HepG2 (cell line): ENCODE results near the gene TLE1. TPM values are rescaled to one million over a fixed set of nuclear protein-coding genes. Genes with fewer than 3 reads are reported as not detected.

Experiments used
- ATAC-seq: fragments of 200-7000 bp; cut with Tn5 transposase; 3 replicates; pipeline ENCODE4 v1.9.1; 2020; ENCODE audit warnings: mild to moderate bottlenecking, moderate library complexity
- BruUV-seq: library from RNA; stranded (reverse); fragments of 400-500 nt; replicated peaks from 2 replicates; lab custom pipeline; 2021; lab: Mats Ljungman, UMichigan
- CTCF ChIA-PET: fragments of 300-600 bp; formaldehyde crosslinking; extraction: SDS; loops from one replicate; lab custom pipeline; 2021; ENCODE audit warnings: low total read pairs, inconsistent platforms, low intra/inter-chr PET ratio; lab: Yijun Ruan, JAX
- POLR2A ChIA-PET: fragments of 350-600 bp; sonication (Branson Sonifier 250); formaldehyde crosslinking; loops from one replicate; lab custom pipeline; 2020; ENCODE audit warnings: antibody characterized with exemption, inconsistent platforms; lab: Yijun Ruan, JAX
- DNase-seq: peaks from one replicate; pipeline ENCODE4 v3.0.0-alpha.2; 2015; ENCODE audit warnings: low spot score
- FAIRE-seq: peaks from 3 replicates; lab custom pipeline; 2011; peaks lifted over from hg19 to GRCh38; lab: Jason Lieb, UNC
- H2AFZ ChIP-seq: one replicate; pipeline ENCODE4 v1.6.1; 2011; ENCODE audit warnings: low read length, inconsistent platforms
- H3K27ac ChIP-seq: fragments of 300-600 bp; 3 replicates; pipeline ENCODE4 v1.8.0; 2011; ENCODE audit warnings: mixed run types, mild to moderate bottlenecking, mixed read lengths, low read length, inconsistent platforms; ENCODE audit not compliant: insufficient read depth; ENCODE audit errors: extremely low read length
- H3K27me3 ChIP-seq, 2 experiments: fragments of 200-600 bp in 1 of 2; 2 replicates in 1 of 2; 3 replicates in 1 of 2; pipeline versions ENCODE4 v1.6.0 to v1.8.0; 2011; ENCODE audit warnings: low read length in 2 of 2, mild to moderate bottlenecking in 2 of 2, moderate library complexity in 2 of 2, inconsistent platforms in 1 of 2; ENCODE audit not compliant: insufficient read depth in 2 of 2, control insufficient read depth in 1 of 2
- H3K36me3 ChIP-seq, 2 experiments: fragments of 200-600 bp in 1 of 2; replicated peaks in 1 of 2; 2 replicates in 1 of 2; 3 replicates in 1 of 2; pipeline versions ENCODE4 v1.5.1 to v1.8.0; 2011; ENCODE audit warnings: low read length in 2 of 2, inconsistent platforms in 1 of 2; ENCODE audit not compliant: insufficient read depth in 2 of 2, control insufficient read depth in 1 of 2
- H3K4me1 ChIP-seq: 2 replicates; pipeline ENCODE4 v1.5.1; 2012; ENCODE audit warnings: low read length, inconsistent platforms; ENCODE audit not compliant: insufficient read depth
- H3K4me2 ChIP-seq: 2 replicates; pipeline ENCODE4 v1.6.0; 2011; ENCODE audit warnings: low read depth, low read length, inconsistent platforms
- H3K4me3 ChIP-seq, 3 experiments: fragments of 200-600 bp in 1 of 3; sonication (generic), shearing (Covaris generic) in 1 of 3; replicated peaks in 1 of 3; 2 replicates each; pipeline ENCODE4 v1.5.1; 2011 to 2016; ENCODE audit warnings: low read length in 3 of 3, inconsistent platforms in 2 of 3, low read depth in 2 of 3, mild to moderate bottlenecking in 2 of 3, control low read depth in 1 of 3, mixed read lengths in 1 of 3; ENCODE audit not compliant: insufficient read depth in 1 of 3
- H3K79me2 ChIP-seq: one replicate; pipeline ENCODE4 v1.6.1; 2011; ENCODE audit warnings: low read length, inconsistent platforms; ENCODE audit not compliant: insufficient read depth
- H3K9ac ChIP-seq: 2 replicates; pipeline ENCODE4 v1.6.0; 2011; ENCODE audit warnings: mild to moderate bottlenecking, low read depth, low read length, inconsistent platforms; ENCODE audit not compliant: insufficient read depth
- H3K9me3 ChIP-seq: 2 replicates; pipeline ENCODE4 v1.5.1; 2012; ENCODE audit warnings: mild to moderate bottlenecking, low read length
- H4K20me1 ChIP-seq: 2 replicates; pipeline ENCODE4 v1.6.0; 2011; ENCODE audit warnings: inconsistent platforms, mild to moderate bottlenecking, low read length, moderate library complexity; ENCODE audit not compliant: insufficient read depth
- EED ChIP-seq: sonication (generic); formaldehyde crosslinking; IDR thresholded peaks from 2 replicates; pipeline ENCODE4 v1.5.0; 2020; ENCODE audit warnings: mild to moderate bottlenecking, missing genetic modification reagents
- IKZF1 ChIP-seq: fragments of 450-650 bp; IDR thresholded peaks from 2 replicates; pipeline ENCODE4 v1.7.1; 2016
- KLF13 ChIP-seq: sonication (generic); formaldehyde crosslinking; IDR thresholded peaks from 2 replicates; pipeline ENCODE4 v1.4.0; 2020; ENCODE audit warnings: mild to moderate bottlenecking, missing genetic modification reagents
- LCORL ChIP-seq, 2 experiments: fragments of 450-650 bp in 1 of 2; sonication (generic) in 1 of 2; formaldehyde crosslinking in 1 of 2; IDR thresholded peaks; 2 replicates each; pipeline versions ENCODE4 v1.5.0 to v1.6.1; 2017 to 2020; ENCODE audit warnings: antibody characterized with exemption in 1 of 2, missing genetic modification reagents in 1 of 2
- NFKBIZ ChIP-seq: IDR thresholded peaks from 2 replicates; pipeline ENCODE4 v1.6.1; 2018; ENCODE audit warnings: missing genetic modification reagents, missing compliant biosample characterization
- PAF1 ChIP-seq: IDR thresholded peaks from 2 replicates; pipeline ENCODE4 v1.6.1; 2016; ENCODE audit warnings: missing genetic modification reagents, missing compliant biosample characterization
- PRDM4 ChIP-seq: sonication (generic); formaldehyde crosslinking; IDR thresholded peaks from 2 replicates; pipeline ENCODE4 v1.9.0; 2021; ENCODE audit warnings: missing genetic modification reagents, borderline replicate concordance
- SALL1 ChIP-seq: sonication (generic); formaldehyde crosslinking; IDR thresholded peaks from 2 replicates; pipeline ENCODE4 v1.8.0; 2022; ENCODE audit warnings: mild to moderate bottlenecking, missing genetic modification reagents
- SMAD9 ChIP-seq: sonication (generic); formaldehyde crosslinking; IDR thresholded peaks from 2 replicates; pipeline ENCODE4 v1.5.1; 2020; ENCODE audit warnings: mild to moderate bottlenecking, missing genetic modification reagents
- SOX5 ChIP-seq: IDR thresholded peaks from 2 replicates; pipeline ENCODE4 v1.6.1; 2016; ENCODE audit warnings: borderline replicate concordance
- THYN1 ChIP-seq: sonication (generic); formaldehyde crosslinking; IDR thresholded peaks from 2 replicates; pipeline ENCODE4 v1.8.1; 2023; ENCODE audit warnings: low read depth, mild to moderate bottlenecking, moderate library complexity, missing genetic modification reagents, borderline replicate concordance
- ZBTB20 ChIP-seq: sonication (generic); formaldehyde crosslinking; IDR thresholded peaks from 2 replicates; pipeline ENCODE4 v1.8.1; 2023; ENCODE audit warnings: missing genetic modification reagents, low read depth, mild to moderate bottlenecking, borderline replicate concordance
- ZNF556 ChIP-seq: sonication (generic); formaldehyde crosslinking; IDR thresholded peaks from 2 replicates; pipeline ENCODE4 v1.4.0; 2020; ENCODE audit warnings: mild to moderate bottlenecking, missing genetic modification reagents, borderline replicate concordance
- ZNF614 ChIP-seq: IDR thresholded peaks from 2 replicates; pipeline ENCODE4 v1.6.1; 2018; ENCODE audit warnings: missing biosample characterization, missing genetic modification reagents, inconsistent platforms, borderline replicate concordance
- ZNF644 ChIP-seq: IDR thresholded peaks from 2 replicates; pipeline ENCODE4 v1.6.1; 2016; ENCODE audit warnings: low read depth
- ZNF670 ChIP-seq: sonication (generic); formaldehyde crosslinking; IDR thresholded peaks from 2 replicates; pipeline ENCODE4 v1.8.0; 2022; ENCODE audit warnings: mild to moderate bottlenecking, missing genetic modification reagents, borderline replicate concordance
- WGBS: methylation state at CpG from one replicate; pipeline ENCODE4 v1.1.6; 2017; ENCODE audit warnings: low lambda C conversion rate; 5-methylcytosine and 5-hydroxymethylcytosine counted together
- in situ Hi-C: cut with HindIII; loops from 2 replicates; pipeline ENCODE4 v1.10.0; 2017; ENCODE audit warnings: low pct_unique_long_range_greater_than_20kb; ENCODE audit not compliant: extremely low pct_ligation_motif_present
- intact Hi-C: fragments of 100-400 bp; cut with micrococcal nuclease; formaldehyde crosslinking; loops from one replicate; pipeline ENCODE4 v1.10.0; 2022; ENCODE audit not compliant: unreplicated experiment
- polyA plus RNA-seq, 8 experiments: library from polyadenylated mRNA; depleted of rRNA in 3 of 8; stranded (reverse) in 7 of 8; unstranded in 1 of 8; fragments of >200 nt; fragmentation: Illumina TruSeq in 4 of 8; extraction: Trizol in 4 of 8; gene quantifications; 2 replicates each; pipeline versions ENCODE4 v1.2.1 to v1.2.3, GENCODE V29; 2011 to 2016; ENCODE audit warnings: low read depth in 4 of 8, missing spikeins in 1 of 8, mixed read lengths in 1 of 8; ENCODE audit not compliant: insufficient read depth in 1 of 8
- total RNA-seq, 5 experiments: library from RNA; depleted of rRNA; stranded (reverse); fragments of >200 nt; fragmentation: Illumina TruSeq; extraction: Trizol; gene quantifications; 2 replicates each; pipeline ENCODE4 v1.2.3, GENCODE V29; 2016; ENCODE audit warnings: low read depth in 1 of 5

Gene TLE1
- total and polyA plus RNA-seq, 2 of the 13 experiments (the other 11 are each of a cell fraction or from before 2014, with no cell fraction given): 35.9 to 109 TPM

DNA sequence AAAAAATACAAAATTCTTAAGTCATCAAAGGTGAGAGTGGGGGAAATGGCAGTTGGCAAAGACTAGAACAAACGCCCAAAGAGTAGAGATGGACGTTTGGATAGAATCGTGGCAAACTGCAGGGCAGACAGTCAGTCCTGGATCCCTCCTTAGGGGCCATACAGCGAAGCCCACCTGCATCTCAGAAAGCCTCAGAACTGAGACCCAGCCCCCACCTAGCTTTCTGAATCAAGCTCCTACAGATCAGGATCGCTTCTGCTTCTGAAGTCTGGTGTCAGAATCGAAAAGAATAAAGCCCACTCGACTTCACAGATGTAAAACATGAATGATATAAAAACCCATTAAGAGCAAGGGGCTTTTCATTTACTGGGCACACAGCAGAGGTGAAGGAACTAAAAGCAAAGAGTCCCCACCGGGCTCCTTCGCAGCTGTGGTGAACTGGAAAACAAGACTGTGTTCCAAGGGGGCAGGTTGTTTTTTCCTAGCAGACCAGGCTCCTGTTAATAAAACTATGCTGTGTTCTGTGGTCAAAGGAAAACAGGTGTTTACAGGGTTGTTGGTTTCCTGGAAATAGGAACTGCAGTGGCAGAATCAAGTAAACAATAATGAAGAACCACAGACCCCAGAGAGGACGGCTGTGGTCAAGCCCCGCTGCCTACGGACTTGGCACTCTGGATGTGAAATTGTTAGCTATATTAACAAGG, 91.8 kb downstream of the TLE1 start:
- 97% methylated on average over 12 of the region's 12 CpGs for WGBS
- no peak overlapping the region for H3K9ac ChIP-seq
- H2AFZ ChIP-seq: no peak overlapping the region
- intact Hi-C loops: no loop called here
- no peaks in the 10 kb centered on the region for H3K27me3 ChIP-seq
- in situ Hi-C loops: no loop called here
- no peak overlapping the region for H3K4me3 ChIP-seq
- H4K20me1 ChIP-seq: no peaks in the 10 kb centered on the region
- peaks cover 38% of the 10 kb centered on the region for H3K4me1 ChIP-seq
- POLR2A ChIA-PET: interaction anchor here (1.7 kb wide), 1 partner anchor 9 kb away, joined by 4 read pairs; no protein-coding TSS in a partner anchor
- no peaks in the 10 kb centered on the region for H3K9me3 ChIP-seq
- H3K36me3 ChIP-seq: peaks cover 21 to 74% of the 10 kb centered on the region in 2 experiments
- DNase-seq (no peak), FAIRE-seq (no peak), ATAC-seq (no peak)
- H3K27ac ChIP-seq: no peak overlapping the region
- CTCF ChIA-PET: no interaction called here
- no peak overlapping the region for H3K4me2 ChIP-seq
- TF ChIP-seq SMAD9 (CRISPR knock-in tag) (no peak), IKZF1 (no peak), ZBTB20 (CRISPR knock-in tag) (no peak), SALL1 (CRISPR knock-in tag) (no peak), ZNF644 (no peak), PAF1 (CRISPR knock-in tag) (no peak), PRDM4 (CRISPR knock-in tag) (no peak), NFKBIZ (CRISPR knock-in tag) (no peak), EED (CRISPR knock-in tag) (no peak), ZNF670 (CRISPR knock-in tag) (no peak), ZNF556 (no peak), THYN1 (no peak), SOX5 (CRISPR knock-in tag) (no peak), KLF13 (CRISPR knock-in tag) (no peak), LCORL (IDR thresholded peaks at IDR 0.05) (no peak), LCORL (CRISPR knock-in tag; IDR thresholded peaks at IDR 0.05) (no peak), ZNF614 (CRISPR knock-in tag) (no peak)
- BruUV-seq: no TSS peak
- H3K79me2 ChIP-seq: peaks cover 4% of the 10 kb centered on the region
